Measurements from ENCODE around the gene SLC39A8. TPM values are rescaled to one million over a fixed set of nuclear protein-coding genes. Genes with fewer than 3 reads are reported as not detected.

The SLC39A8 gene
- total and polyA plus RNA-seq, 3 experiments from 2014 or later: 43.5 to 84.2 (median 82.0) TPM

DNA sequence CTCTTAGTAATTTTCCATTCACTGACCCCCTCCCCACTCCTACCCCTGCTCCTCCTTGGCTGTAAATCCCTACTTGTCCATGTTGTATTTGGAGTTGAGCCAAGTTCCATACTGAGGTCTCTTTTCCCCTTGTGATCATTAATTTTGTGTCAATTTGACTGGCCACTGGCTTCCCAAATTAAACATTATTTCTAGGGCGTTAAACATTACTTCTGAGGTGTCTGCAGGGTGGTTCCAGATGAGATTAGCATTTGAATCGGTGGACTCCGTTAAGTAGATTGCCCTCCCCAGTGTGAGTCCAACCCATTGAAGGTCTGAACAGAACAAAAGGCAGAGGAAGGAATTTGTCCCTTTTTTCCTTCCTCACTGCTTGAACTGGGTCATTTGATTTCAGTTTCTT lies 25.7 kb downstream of the SLC39A8 start:
- Mint-ChIP-seq H3K36me3 (peaks cover 8 to 17% (median 13%) of the 10 kb centered on the region in 3 donors), H3K27ac (no peak overlapping the region), H3K27me3 (no peaks in the 10 kb centered on the region), H3K9me3 (peaks cover 0 to 3% (median 0%) of the 10 kb centered on the region in 5 donors), H3K4me1 (peaks cover 11 to 30% (median 25%) of the 10 kb centered on the region in 3 donors), H3K4me3 (no peak overlapping the region)
- H3K27me3 ChIP-seq (ENCODE audit: insufficient read depth, low read length, poor library complexity, severe bottlenecking): no peaks in the 10 kb centered on the region
- no peak overlapping the region for H3K4me3 ChIP-seq (ENCODE audit: low read length)
- POLR2A ChIA-PET: no interaction called here
- H3K36me3 ChIP-seq (ENCODE audit: insufficient read depth, low read length): no peaks in the 10 kb centered on the region
- H3K9me3 ChIP-seq (ENCODE audit: low read length): no peaks in the 10 kb centered on the region
- H3K4me1 ChIP-seq (ENCODE audit: insufficient read depth, low read length): no peaks in the 10 kb centered on the region
- DNase-seq: no peak
- CTCF ChIA-PET: no interaction called here
- no peak overlapping the region for H3K27ac ChIP-seq (ENCODE audit: low read depth, low read length)

DNA sequence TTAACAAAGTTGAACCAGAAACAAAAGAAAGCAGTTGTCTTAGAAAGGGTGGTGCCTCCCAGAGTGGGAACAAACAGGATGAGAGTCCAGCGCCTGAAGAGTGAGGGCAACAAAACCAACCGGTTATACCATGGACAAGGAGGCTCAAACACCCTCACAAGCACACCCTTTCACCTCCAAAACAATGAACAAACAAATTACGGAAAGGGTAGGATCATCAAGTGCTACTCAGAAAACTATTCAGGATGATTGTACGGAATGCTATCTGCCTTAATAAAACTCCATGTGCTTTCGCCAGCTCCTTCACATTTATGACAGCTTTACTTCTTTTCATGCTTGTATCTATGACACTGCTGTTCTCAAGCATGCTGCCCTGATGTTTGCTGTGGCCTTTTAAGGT lies 26.8 kb downstream of the SLC39A8 start:
- DNase-seq: no peak
- Histone ChIP-seq H3K9me3 (ENCODE audit: low read length) (no peaks in the 10 kb centered on the region), H3K4me1 (ENCODE audit: insufficient read depth, low read length) (no peaks in the 10 kb centered on the region), H3K36me3 (ENCODE audit: insufficient read depth, low read length) (no peaks in the 10 kb centered on the region), H3K27me3 (ENCODE audit: insufficient read depth, low read length, poor library complexity, severe bottlenecking) (no peaks in the 10 kb centered on the region), H3K27ac (ENCODE audit: low read depth, low read length) (no peak overlapping the region), H3K4me3 (ENCODE audit: low read length) (no peak overlapping the region)
- POLR2A ChIA-PET: no interaction called here
- Mint-ChIP-seq H3K27ac (no peak overlapping the region), H3K36me3 (peaks cover 14 to 23% (median 17%) of the 10 kb centered on the region in 3 donors), H3K4me1 (peaks cover 11 to 30% (median 25%) of the 10 kb centered on the region in 3 donors), H3K9me3 (peaks cover 0 to 3% (median 0%) of the 10 kb centered on the region in 5 donors), H3K4me3 (no peak overlapping the region), H3K27me3 (no peaks in the 10 kb centered on the region)
- CTCF ChIA-PET: interaction anchor here (1.3 kb wide), 1 partner anchor 19 kb away, joined by 3 read pairs; no protein-coding TSS in a partner anchor

DNA sequence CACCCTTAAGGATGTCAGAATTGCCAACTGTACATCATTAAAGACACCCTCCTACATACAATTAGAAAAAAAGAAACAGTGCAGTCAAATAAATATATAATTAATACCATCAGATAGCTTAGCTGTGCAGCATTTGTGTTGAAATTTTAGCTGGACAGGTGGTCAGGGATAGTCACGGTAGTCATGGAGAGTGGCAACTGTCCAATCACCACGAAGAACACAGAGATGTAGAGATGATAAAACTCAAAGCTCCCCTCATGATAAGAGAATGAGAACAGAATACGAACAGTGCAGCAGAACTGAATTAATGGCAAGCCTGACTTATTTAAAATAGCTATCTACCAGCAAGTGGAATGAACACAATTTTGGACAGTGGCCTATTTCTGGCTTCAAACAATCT lies 27.2 kb downstream of the SLC39A8 start:
- no peak overlapping the region for H3K4me3 Mint-ChIP-seq
- Histone ChIP-seq H3K27ac (ENCODE audit: low read depth, low read length) (no peak overlapping the region), H3K4me3 (ENCODE audit: low read length) (no peak overlapping the region), H3K36me3 (ENCODE audit: insufficient read depth, low read length) (no peaks in the 10 kb centered on the region), H3K27me3 (ENCODE audit: insufficient read depth, low read length, poor library complexity, severe bottlenecking) (no peaks in the 10 kb centered on the region), H3K9me3 (ENCODE audit: low read length) (no peaks in the 10 kb centered on the region), H3K4me1 (ENCODE audit: insufficient read depth, low read length) (no peaks in the 10 kb centered on the region)
- CTCF ChIA-PET: interaction anchor here (1.3 kb wide), 1 partner anchor 19 kb away, joined by 3 read pairs; no protein-coding TSS in a partner anchor
- H3K27ac Mint-ChIP-seq: peak overlapping the region in 1 of 8 donors; percentile 42
- H3K9me3 Mint-ChIP-seq: peaks cover 0 to 3% (median 0%) of the 10 kb centered on the region in 5 donors
- H3K27me3 Mint-ChIP-seq: no peaks in the 10 kb centered on the region
- H3K36me3 Mint-ChIP-seq: peaks cover 14 to 21% (median 17%) of the 10 kb centered on the region in 3 donors
- peaks cover 10 to 29% (median 23%) of the 10 kb centered on the region in 3 donors for H3K4me1 Mint-ChIP-seq
- no peak for DNase-seq
- POLR2A ChIA-PET: no interaction called here

DNA sequence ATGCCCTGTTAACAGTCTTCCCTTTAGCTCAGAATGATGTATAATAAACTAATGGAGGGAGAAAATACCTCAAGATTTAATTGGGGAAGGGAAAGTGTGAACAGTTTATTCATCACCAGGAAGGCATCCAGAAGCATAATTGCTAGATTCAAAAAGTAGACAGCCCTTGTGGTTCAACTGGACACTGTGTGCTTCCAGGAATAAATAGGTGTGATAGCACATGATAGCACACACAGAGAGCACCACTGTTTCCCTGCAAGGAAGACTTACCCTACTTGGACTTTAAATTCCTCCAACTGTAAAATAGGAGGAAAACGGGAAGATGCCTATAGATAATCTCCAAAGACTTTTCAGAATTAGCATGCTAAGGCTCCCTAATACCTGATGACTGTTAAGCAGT lies 27.8 kb downstream of the SLC39A8 start:
- POLR2A ChIA-PET: no interaction called here
- Mint-ChIP-seq H3K36me3 (peaks cover 14 to 20% (median 17%) of the 10 kb centered on the region in 3 donors), H3K27ac (no peak overlapping the region), H3K4me3 (no peak overlapping the region), H3K4me1 (peaks cover 10 to 27% (median 20%) of the 10 kb centered on the region in 3 donors), H3K9me3 (peaks cover 0 to 3% (median 0%) of the 10 kb centered on the region in 5 donors), H3K27me3 (no peaks in the 10 kb centered on the region)
- CTCF ChIA-PET: interaction anchor here (1.1 kb wide), 1 partner anchor 18 kb away, joined by 3 read pairs; no protein-coding TSS in a partner anchor
- no peak overlapping the region for H3K27ac ChIP-seq (ENCODE audit: low read depth, low read length)
- H3K27me3 ChIP-seq (ENCODE audit: insufficient read depth, low read length, poor library complexity, severe bottlenecking): no peaks in the 10 kb centered on the region
- DNase-seq: no peak
- H3K4me1 ChIP-seq (ENCODE audit: insufficient read depth, low read length): no peaks in the 10 kb centered on the region
- H3K9me3 ChIP-seq (ENCODE audit: low read length): no peaks in the 10 kb centered on the region
- H3K4me3 ChIP-seq (ENCODE audit: low read length): no peak overlapping the region
- no peaks in the 10 kb centered on the region for H3K36me3 ChIP-seq (ENCODE audit: insufficient read depth, low read length)

DNA sequence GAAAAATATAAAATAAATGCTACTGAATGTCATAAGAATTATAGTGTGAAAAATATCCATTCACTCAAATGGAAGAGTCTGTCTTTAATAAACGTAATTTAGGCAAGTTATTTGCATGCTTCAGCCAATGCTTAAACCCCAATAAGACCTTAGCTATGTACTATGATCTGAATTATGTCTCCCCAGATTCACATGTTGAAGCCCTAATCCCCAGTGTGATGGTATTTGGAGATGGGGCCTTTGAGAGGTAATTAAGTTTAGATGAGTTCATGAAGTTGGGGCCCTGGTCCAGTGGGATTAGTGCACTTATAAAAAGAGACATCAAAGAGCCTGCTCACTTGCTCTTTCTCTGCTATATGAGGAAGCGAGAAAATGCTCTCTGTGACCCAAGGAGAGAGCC lies 28.7 kb downstream of the SLC39A8 start:
- no peaks in the 10 kb centered on the region for H3K9me3 ChIP-seq (ENCODE audit: low read length)
- no peaks in the 10 kb centered on the region for H3K36me3 ChIP-seq (ENCODE audit: insufficient read depth, low read length)
- POLR2A ChIA-PET: no interaction called here
- CTCF ChIA-PET: interaction anchor here (1.1 kb wide), 1 partner anchor 17 kb away, joined by 3 read pairs; no protein-coding TSS in a partner anchor
- Mint-ChIP-seq H3K27me3 (no peaks in the 10 kb centered on the region), H3K9me3 (peaks cover 0 to 3% (median 0%) of the 10 kb centered on the region in 5 donors), H3K4me1 (peaks cover 11 to 25% (median 14%) of the 10 kb centered on the region in 3 donors), H3K36me3 (peaks cover 14 to 22% (median 20%) of the 10 kb centered on the region in 3 donors), H3K4me3 (no peak overlapping the region), H3K27ac (peak overlapping the region in 1 of 8 donors; percentile 6)
- no peaks in the 10 kb centered on the region for H3K4me1 ChIP-seq (ENCODE audit: insufficient read depth, low read length)
- no peak overlapping the region for H3K27ac ChIP-seq (ENCODE audit: low read depth, low read length)
- no peaks in the 10 kb centered on the region for H3K27me3 ChIP-seq (ENCODE audit: insufficient read depth, low read length, poor library complexity, severe bottlenecking)
- no peak overlapping the region for H3K4me3 ChIP-seq (ENCODE audit: low read length)
- DNase-seq: no peak

DNA sequence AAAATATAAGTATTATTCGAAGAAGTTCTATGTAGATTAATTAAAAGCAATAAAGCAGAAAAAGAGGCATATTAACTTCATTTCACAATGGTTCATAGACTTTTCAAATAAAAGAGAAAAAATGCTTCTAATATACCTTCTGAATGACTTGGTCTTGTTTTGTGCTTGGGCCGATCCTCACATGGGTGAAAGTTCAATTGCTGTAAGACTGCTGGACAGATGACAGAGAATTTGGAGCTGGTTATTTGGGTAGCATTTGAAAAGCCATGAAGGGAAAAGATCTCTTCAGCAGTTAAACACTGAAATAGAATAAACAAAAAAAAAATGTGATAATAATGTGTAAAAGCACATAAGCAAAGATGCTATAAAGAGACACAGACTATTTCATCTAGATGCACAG lies 29.8 kb downstream of the SLC39A8 start:
- Histone ChIP-seq H3K36me3 (ENCODE audit: insufficient read depth, low read length) (no peaks in the 10 kb centered on the region), H3K27ac (ENCODE audit: low read depth, low read length) (no peak overlapping the region), H3K27me3 (ENCODE audit: insufficient read depth, low read length, poor library complexity, severe bottlenecking) (no peaks in the 10 kb centered on the region), H3K4me1 (ENCODE audit: insufficient read depth, low read length) (no peaks in the 10 kb centered on the region), H3K9me3 (ENCODE audit: low read length) (no peaks in the 10 kb centered on the region), H3K4me3 (ENCODE audit: low read length) (no peak overlapping the region)
- Mint-ChIP-seq H3K4me3 (no peak overlapping the region), H3K27me3 (no peaks in the 10 kb centered on the region), H3K9me3 (peaks cover 0 to 3% (median 0%) of the 10 kb centered on the region in 5 donors), H3K27ac (no peak overlapping the region), H3K4me1 (peaks cover 5 to 20% (median 5%) of the 10 kb centered on the region in 3 donors), H3K36me3 (peaks cover 14 to 23% (median 22%) of the 10 kb centered on the region in 3 donors)
- POLR2A ChIA-PET: no interaction called here
- CTCF ChIA-PET: no interaction called here
- no peak for DNase-seq

DNA sequence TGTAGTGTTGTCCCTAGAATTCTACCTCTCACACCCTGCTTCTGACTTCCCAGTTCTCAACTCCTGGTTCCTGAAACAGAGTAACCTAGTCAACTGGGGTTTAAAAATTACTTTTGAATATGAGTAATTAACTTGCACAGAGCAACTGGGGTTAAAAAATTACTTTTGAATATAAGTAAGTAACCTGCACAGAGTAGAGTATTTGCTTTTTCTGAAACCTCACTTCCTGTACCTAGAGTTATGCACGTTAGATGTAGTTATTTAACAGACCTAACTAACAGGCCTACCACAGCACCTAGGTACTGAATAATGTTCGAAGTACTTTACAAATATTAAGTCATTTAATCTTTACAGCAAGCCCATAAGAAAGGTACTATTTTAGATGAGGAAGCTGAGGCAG lies 32.9 kb downstream of the SLC39A8 start:
- Mint-ChIP-seq H3K27me3 (no peaks in the 10 kb centered on the region), H3K4me3 (no peak overlapping the region), H3K9me3 (peaks cover 0 to 3% (median 0%) of the 10 kb centered on the region in 5 donors), H3K36me3 (peaks cover 14 to 26% (median 21%) of the 10 kb centered on the region in 3 donors), H3K27ac (no peak overlapping the region), H3K4me1 (peaks cover 5 to 14% (median 14%) of the 10 kb centered on the region in 3 donors)
- H3K27me3 ChIP-seq (ENCODE audit: insufficient read depth, low read length, poor library complexity, severe bottlenecking): no peaks in the 10 kb centered on the region
- no peaks in the 10 kb centered on the region for H3K4me1 ChIP-seq (ENCODE audit: insufficient read depth, low read length)
- CTCF ChIA-PET: no interaction called here
- no peaks in the 10 kb centered on the region for H3K9me3 ChIP-seq (ENCODE audit: low read length)
- no peak overlapping the region for H3K27ac ChIP-seq (ENCODE audit: low read depth, low read length)
- DNase-seq: no peak
- POLR2A ChIA-PET: no interaction called here
- H3K4me3 ChIP-seq (ENCODE audit: low read length): no peak overlapping the region
- no peaks in the 10 kb centered on the region for H3K36me3 ChIP-seq (ENCODE audit: insufficient read depth, low read length)

DNA sequence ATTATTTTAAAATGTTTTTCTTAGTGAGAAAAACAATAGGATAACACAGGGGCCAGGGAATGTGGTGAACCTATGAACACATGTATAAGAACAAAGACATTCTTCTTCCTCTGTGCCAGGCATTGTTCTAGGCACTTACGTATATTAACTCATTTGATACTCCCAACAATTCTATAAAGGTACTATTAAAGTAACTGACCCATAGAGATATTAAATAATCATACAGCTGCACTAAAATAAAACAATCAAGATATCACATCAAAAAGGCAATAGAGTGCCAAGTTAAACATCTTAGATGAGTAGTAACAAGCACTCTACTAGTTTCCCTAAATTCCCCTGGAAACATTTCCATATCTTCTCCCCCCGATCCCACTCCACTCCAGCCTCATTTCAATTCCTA lies 33.4 kb downstream of the SLC39A8 start:
- Mint-ChIP-seq H3K4me3 (no peak overlapping the region), H3K4me1 (peaks cover 5 to 14% (median 14%) of the 10 kb centered on the region in 3 donors), H3K36me3 (peaks cover 9 to 26% (median 19%) of the 10 kb centered on the region in 3 donors), H3K9me3 (peaks cover 0 to 2% (median 0%) of the 10 kb centered on the region in 5 donors), H3K27me3 (no peaks in the 10 kb centered on the region), H3K27ac (peak overlapping the region in 3 of 8 donors; percentile 33 to 56 (median 40))
- ChIA-PET CTCF (no interaction called here), POLR2A (no interaction called here)
- Histone ChIP-seq H3K4me3 (ENCODE audit: low read length) (no peak overlapping the region), H3K27me3 (ENCODE audit: insufficient read depth, low read length, poor library complexity, severe bottlenecking) (no peaks in the 10 kb centered on the region), H3K27ac (ENCODE audit: low read depth, low read length) (no peak overlapping the region), H3K4me1 (ENCODE audit: insufficient read depth, low read length) (no peaks in the 10 kb centered on the region), H3K9me3 (ENCODE audit: low read length) (no peaks in the 10 kb centered on the region), H3K36me3 (ENCODE audit: insufficient read depth, low read length) (no peaks in the 10 kb centered on the region)
- no peak for DNase-seq
